Cortex of kidney (tissue), 1 donor: ENCODE results near the gene LHFPL4.
"Not testable (repeated sequence)": the region's sequence is repeated elsewhere in the genome, so short reads cannot be mapped to it uniquely, and the experiment has no call there.

Experiments
- DNase-seq: peaks from one replicate; lab custom pipeline; 2025; lab: John Stamatoyannopoulos, UW

LHFPL4 gene

DNA sequence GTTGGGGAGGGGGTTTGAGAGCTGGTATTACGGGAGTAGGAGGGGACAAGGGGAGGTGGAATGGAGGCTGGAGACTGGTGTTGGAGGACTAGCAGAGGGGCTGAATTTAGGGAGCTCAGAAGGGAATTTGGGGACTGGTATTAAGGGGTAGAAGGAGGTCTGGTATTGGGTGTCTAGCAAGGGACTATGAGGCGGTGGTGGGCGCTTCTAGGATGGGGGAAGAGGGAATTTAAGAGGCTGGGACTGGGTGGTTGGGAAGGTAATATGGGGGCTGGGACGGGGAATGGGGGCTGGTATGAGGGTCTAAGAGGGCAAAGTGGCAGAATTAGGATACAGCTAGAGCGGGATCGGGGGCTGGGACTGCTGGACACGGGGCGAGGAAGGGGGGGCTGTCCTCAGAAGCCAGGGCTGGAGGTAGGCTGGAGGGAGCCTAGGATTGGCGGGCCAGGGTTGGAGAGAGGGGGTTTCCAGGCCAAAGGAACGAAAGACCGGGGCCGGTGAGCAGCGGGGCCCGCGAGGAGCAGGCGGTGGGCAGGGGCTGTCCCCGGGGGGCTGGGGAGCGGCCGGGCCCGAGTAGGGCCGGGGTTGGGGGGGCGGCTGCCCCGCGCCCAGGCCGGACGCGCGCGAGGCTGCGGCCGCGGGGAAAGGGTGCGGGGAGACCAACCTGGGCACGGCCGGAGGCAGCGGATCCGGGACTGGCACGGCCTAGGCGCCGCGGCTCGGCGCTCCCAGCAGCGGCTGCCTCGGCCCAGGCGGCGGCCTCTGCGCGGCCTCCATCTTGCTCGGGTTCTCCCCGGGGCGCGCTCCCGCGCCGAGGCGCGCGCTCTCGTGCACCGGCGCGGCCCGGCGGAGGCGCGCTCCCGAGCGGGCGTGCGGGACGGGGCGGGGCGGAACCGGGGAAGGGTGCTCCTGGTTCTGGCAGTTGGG is at the start of gene LHFPL4:
Gene LHFPL4 (minus strand): TSS at position 802 of the 927 bp plus-strand sequence. CDS start 1,143 bp downstream, outside the sequence.
- no peak for DNase-seq

DNA sequence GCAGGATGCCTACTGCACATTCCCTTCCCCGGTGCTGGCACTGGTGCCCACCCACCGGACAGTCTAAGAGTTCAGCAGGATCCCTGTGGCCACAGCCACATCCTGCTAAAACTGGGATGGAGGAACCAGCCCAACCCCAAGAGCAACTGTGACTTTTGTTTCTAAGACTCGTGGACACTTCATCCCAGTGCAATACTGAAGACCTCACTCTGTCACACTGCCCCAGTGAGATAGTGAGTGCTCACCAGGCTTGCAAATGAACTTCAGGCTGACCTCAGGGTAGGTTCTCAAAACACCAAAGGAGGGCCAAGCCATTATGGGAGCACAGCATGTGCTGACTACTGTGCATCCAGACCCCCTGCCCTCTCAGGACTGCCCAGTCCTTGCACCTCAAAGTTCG is 49.0 kb upstream of the LHFPL4 start:
- DNase-seq = no peak

DNA sequence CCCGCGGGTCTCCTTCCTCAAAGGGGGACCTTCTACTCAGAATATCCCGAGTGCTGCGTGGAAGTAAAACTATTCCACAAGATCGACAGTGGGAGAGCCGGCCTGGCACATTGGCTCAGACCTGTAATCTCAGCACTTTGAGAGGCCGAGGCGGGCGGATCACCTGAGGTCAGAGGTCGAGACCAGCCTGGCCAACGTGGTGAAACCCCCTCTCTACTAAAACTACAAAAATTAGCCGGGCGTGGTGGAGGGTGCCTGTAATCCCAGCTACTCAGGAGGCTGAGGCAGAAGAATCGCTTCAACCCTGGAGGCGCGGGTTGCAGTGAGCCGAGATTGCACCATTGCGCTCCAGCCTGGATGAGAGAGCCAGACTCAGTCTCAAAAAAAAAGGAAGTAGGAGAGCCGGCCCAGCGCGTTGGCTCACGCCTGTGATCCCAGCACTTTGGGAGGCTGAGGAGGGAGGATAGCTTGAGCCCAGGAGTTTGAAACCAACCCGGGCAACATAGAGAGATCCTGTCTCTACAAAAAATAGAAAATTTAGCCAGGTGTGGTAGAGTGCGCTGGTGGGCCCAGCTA is 47.5 kb upstream of the LHFPL4 start:
- DNase-seq = not testable (repeated sequence)

DNA sequence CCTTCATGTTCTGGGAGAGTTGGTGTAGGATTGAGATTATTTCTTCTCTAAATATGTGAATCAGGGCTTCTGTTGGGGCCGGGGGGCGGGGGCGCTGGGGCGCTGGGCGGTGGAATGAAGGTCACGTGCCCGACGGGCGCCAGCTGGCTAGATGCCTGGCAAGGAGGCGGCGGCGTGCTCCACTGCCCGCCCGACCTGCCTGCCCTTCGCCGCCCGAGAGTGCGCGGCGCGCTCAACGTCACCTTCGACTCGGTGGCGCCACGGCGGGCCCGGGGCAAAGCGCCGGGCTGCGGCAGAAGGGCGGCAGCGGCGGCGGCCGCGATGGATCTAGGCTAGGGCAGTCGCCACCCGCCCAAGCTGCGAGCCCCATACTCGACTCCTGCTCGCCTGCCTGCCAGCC is 47.0 kb upstream of the LHFPL4 start:
- DNase-seq = no peak

DNA sequence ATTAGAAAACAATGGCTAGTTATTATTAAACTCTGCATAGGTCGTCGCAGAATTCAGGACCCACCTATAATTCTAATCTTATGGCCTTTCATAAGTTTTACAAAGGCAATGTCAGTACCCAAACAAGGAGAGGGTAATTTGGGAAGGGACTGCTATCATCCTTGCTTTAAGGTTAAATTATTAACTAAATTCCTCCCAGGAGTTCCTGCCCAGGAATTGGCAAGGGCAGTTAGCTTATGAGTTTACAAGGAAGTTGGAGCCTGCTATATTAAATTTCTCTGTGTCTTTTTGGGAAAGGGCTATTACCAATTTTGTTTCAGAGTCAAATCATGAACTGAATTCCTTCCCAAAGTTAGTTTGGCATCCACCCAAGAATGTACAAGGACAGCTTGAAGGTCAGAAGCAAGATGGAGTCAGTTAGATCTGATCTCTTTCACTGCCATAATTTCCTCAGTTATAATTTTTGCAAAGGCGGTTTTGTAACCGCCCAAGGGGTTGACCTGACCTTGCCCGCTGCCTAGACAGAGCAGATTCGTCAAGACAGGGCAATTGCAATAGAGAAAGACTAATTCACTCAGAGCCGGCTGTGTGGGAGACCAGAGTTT is 45.3 kb upstream of the LHFPL4 start:
- no peak for DNase-seq

DNA sequence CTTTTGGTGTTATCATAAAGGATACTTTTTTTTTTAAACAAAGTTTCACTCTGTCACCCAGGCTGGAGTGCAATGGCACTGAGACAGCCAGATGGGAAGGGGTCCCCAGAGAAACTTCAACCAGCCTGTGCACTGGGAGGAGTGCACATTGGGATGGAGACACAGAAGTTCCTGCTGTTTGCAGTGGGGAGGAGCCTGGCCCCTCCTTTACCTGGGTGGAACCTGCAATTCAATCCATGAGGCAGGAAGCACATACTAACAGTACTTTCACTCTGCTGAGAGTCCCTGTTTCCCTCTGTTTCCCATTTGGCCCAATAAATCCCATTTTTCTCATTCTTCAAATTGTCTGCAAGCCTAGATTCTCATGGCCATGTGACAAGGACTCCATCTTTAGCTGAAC is 42.3 kb upstream of the LHFPL4 start:
- DNase-seq = no peak

DNA sequence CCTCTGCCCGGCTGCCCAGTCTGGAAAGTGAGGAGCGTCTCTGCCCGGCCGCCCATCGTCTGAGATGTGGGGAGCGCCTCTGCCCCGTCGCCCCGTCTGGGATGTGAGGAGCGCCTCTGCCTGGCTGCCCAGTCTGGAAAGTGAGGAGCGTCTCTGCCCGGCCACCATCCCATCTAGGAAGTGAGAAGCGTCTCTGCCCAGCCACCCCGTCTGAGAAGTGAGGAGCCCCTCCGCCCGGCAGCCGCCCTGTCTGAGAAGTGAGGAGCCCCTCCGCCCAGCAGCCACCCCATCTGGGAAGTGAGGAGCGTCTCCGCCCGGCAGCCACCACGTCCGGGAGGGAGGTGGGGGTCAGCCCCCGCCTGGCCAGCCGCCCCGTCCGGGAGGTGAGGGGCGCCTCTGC is 38.2 kb upstream of the LHFPL4 start:
- DNase-seq = not testable (repeated sequence)

DNA sequence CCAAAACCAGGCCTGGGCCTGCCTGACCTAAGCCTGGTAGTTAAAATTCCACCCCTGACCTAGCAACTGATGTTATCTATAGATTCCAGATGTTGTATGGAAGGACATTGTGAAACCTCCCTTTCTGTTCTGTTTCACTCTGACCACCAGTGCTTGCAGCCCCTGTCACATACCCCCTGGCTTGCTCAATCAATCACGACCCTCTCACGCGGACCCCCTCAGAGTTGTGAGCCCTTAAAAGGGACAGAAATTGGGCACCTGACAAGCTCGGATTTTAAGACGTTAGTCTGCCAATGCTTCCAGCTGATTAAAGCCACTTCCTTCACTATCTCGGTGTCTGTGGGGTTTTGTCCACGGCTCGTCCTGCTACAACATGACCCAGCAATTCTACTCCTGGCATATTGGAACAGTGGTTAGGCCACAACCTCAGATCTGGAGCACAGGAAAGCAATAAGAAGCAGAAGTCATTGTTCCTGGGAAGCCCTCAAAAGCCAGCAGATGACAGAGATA is 36.7 kb upstream of the LHFPL4 start:
- no peak for DNase-seq

DNA sequence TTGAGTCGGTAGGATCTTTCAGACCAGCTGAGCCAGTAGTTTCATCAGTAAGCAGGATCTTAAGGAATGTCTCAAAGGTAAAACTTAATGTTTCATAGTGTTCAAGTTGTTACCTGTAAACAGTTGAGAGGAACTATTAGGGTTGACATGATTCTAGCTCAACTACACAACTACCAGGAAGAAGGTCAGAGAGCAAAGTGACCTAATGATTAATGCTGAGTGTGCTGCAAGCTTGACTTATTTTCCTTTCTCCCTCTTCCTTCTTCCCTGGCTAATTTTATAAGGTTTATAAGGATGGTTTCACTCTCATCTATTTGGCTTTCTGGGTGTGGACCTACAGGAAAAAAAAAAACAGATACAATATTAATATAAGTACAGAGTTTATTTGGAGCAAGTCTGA is 30.2 kb upstream of the LHFPL4 start:
- DNase-seq = no peak

DNA sequence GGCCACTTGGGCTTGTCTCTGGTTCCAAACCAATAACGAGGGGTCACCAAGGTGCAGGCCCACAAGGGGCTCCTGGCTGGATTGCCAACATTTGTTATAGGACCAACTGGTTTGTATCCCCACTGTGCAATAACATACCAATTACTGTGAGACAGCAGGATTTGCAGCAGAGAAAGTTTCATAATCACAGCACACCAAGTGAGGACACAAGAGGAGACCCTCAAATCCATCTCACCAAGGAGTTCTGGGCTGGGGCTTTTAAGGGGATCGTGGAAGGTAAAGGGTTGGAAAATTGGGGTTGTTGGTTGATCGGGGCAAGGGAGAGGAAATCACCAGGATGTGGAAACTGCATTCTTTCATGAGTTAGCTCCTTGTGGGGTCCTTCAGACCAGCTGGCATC is 29.7 kb upstream of the LHFPL4 start:
- DNase-seq = no peak

DNA sequence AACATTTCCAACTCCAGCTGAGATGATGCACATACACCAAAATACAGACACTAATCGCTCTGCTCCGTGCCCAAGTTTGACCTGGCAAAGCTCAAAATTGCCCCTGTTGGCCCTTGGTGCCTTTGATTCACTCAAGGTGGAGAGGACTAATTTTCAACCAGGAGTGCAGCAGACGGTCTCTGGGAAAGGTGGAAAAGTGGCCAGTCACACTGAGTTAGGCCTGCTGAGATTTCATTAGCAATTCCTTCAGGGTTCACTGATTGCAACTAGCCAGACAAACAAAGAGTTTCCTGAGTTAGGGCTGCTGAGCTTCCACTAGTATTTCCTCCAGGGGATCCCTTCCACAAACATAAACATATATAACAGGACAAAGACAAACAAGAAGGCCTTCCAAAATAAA is 28.7 kb upstream of the LHFPL4 start:
- DNase-seq = no peak

DNA sequence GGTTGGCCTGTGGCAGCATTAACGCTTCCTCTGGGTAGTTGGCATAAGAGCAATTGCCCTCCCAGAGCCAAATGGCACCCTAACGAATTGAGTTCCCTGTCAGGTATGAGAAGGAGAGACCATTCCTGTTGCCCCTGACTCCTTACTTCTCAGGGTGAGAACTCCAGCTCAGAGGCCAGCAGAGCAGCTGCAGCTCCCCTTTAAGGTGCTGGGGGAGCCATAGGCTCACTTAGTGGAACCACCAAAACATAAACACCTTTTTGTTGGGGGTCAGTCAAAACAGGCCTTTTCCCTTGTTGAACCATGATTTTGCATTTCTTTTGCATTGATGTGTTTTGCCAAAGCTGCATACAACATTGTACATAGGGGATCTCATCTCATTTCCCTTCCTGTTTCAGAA is 28.1 kb upstream of the LHFPL4 start:
- no peak for DNase-seq

DNA sequence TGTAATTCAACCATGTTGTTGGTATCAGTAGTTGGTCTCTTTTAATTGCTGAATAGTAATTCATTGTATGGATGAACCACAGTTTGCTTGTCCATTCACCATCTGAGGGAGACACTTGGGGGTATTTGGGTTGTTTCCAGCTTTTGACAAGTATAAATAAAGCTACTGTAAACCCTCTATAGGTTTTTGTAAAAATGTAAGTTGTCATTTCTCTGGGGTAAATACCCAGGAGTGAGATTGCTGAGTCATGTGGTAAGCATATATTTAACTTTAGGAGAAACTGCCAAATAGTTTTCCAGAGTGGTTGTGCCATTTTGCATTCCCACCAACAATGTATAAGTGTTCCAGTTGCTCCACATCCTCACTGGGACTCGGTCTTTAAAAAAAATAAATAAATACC is 15.4 kb upstream of the LHFPL4 start:
- no peak for DNase-seq

DNA sequence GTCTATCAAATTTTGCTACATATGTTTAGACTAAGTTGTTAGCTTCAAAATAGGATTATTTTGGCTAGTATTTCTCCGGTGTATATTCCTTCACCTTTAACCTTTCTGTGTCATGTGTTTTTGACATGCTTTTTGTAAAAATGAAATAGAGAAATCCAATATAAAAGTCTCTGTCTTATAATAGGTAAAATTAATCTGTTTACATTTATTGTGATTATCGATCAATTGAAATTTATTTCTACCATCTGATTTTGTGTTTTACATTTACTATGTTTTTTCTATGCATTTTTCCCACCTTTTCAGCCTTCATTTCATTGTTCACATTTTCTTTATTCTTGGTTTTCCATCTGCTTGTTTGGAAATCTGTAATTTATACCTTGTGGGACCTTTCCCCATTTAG is 11.7 kb upstream of the LHFPL4 start:
- DNase-seq = no peak

DNA sequence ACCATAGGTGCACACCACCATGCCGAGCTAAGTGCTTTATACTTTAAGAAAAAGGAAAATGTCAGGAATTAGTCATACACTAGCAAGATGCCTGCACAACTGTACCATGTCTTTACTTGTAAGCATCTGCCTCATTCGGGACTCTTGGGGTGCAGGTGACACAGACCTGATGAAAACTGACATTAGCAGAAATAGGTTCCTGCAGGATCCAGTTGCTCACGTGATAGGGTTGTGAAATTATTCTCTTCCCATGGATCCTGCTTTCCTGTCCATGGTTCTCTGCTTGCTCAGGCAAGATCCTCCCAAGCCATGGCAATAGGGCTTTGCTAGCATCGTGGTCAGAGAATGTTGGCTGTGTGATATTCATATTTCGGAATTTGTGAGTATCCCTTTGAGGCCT is 10.2 kb upstream of the LHFPL4 start:
- DNase-seq = no peak

DNA sequence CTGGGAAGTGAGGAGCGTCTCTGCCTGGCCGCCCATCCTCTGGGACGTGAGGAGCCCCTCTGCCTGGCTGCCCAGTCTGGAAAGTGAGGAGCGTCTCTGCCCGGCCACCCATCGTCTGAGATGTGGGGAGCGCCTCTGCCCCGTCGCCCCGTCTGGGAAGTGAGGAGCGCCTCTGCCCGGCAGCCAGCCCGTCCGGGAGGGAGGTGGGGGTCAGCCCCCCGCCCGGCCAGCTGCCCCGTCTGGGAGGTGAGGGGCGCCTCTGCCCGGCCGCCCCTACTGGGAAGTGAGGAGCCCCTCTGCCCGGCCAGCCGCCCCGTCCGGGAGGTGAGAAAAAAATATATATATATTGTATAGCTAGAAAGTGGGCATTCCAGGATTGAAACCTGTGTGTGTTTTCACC is 6.4 kb upstream of the LHFPL4 start:
- not testable (repeated sequence) for DNase-seq

DNA sequence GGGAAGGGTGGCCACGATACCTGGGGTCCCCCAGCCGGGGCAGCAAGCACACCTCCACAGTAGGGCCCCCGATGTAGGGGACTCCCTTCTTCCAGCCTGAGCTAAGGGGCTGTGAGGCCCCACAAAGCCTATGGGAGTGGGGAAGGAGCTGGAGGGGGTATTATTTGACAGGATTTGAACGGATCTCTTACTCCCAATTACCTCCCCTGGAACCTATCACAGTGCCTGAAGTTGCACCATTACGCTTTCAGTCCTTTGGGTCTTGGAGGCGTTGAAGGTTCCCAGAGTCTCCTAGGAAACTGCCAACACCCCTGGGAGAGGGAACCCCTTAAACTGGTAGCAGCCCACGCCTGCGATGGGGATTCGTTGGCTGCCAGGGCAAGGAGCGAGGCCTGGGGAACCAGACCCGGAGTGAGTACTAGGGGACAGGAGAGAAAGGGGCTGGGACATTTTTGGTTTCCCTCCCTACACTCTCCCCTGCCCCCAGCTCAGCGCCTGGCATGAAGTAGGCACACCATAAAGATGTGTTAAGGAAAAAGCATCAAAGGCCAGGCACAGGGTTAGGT is 409 bp upstream of the LHFPL4 start:
- DNase-seq = no peak

DNA sequence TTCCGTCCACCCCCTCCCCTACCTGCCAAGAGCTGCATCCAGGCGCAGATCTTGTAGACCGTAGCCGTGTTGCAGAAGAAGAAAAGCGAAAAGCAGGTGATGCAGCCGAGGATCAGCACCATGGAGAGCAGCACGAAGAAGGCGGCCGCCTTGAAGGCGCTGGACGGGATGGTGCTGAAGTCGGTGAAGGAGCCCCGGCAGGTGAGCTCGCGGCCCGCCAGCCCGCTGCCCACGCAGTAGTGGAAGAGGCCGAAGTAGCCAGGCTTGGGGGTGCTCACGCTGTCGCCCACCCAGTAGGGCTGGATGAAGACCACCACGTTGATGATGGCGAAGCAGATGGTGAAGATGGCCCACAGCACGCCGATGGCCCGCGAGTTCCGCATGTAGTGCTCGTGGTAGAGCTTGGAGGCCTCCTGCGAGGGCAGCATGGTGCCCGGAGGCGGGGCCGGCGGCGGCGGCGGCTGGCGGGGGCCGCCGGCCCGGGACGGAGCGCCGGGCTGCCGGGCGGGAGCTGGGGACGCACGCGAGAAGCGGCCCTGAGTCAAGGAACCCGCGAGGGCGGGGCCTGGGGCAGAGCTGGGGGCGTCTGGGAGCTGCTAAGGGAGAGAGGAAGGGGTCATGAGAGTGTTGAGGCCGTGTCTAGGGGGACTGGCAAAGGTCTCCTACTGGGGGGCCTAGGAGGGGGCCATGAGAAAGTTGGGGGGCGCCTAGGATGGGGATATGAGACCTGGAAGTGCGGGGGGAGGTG is 1.2 kb downstream of the LHFPL4 start:
- no peak for DNase-seq

DNA sequence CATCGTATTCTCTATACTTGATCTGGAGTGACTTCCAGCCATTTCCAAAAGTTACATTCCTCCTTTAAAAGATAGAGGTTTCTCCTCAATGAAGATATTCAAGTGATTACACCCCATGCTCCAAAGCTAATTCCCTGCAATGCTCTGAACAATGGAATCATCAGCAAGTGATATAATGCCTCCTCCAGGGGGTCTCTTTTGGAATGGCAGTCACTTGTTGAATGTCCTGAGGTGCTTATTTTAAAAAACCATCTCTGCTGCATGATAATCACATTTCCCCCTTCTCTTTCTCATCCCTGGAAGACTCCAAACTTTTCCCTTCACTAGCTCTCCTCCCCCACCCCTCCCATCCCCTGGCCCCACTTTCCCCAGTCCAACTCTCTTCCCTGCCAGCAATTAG is 2.6 kb downstream of the LHFPL4 start:
- DNase-seq = no peak

DNA sequence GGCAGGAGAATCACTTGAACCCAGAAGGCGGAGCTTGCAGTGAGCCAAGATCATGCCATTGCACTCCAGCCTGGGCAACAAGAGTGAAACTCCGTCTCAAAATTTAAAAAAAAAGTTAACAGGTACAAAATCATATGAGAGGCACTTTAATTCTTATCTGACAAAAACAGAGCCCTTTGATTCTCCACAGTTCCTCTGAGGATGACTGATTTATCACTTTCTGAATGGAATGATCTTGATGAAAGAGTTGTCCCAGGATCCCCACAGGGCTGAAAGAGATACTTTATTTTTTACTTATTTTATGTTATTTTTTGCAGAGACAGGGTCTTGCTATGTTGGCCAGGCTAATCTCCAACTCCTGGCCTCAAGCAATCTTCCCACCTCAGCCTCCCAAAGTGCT is 4.0 kb downstream of the LHFPL4 start:
- DNase-seq = no peak

DNA sequence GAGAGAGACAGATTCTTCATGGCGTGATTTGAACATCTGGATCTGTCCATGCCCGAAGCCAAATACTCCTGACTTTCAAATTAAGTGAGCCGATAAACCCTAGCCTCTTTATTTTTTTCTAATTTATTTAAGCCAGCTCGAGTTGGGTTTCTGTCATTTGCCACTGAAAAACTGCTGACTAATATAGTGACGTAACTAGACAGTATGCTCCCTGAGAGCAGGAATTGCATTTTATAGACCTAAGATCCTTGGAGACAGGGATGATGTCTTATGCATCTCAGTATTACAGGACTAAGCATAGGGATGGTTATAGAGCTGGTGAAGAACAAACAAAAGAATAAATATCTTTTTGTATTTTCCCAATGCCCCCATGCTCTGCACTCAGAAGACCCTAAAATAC is 4.6 kb downstream of the LHFPL4 start:
- no peak for DNase-seq

DNA sequence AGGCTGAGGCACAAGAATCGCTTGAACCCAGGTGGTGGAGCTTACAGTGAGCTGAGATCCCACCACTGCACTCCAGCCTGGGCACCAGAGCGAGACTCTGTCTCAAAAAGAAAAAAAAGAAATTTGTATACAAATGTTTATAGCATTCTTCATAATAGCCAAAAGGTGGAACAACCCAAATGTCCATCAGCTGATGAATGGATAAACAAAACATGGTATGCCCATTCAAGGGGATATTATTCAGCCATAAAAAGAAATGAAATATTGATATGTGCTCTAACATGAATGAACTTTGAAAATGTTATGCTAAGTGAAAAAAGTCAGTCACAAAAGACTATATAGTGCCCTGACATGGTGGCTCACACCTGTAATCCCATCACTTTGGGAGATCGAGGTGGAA is 11.4 kb downstream of the LHFPL4 start:
- no peak for DNase-seq
